Measurements from ENCODE around the gene NR2E3.

Gene NR2E3

DNA sequence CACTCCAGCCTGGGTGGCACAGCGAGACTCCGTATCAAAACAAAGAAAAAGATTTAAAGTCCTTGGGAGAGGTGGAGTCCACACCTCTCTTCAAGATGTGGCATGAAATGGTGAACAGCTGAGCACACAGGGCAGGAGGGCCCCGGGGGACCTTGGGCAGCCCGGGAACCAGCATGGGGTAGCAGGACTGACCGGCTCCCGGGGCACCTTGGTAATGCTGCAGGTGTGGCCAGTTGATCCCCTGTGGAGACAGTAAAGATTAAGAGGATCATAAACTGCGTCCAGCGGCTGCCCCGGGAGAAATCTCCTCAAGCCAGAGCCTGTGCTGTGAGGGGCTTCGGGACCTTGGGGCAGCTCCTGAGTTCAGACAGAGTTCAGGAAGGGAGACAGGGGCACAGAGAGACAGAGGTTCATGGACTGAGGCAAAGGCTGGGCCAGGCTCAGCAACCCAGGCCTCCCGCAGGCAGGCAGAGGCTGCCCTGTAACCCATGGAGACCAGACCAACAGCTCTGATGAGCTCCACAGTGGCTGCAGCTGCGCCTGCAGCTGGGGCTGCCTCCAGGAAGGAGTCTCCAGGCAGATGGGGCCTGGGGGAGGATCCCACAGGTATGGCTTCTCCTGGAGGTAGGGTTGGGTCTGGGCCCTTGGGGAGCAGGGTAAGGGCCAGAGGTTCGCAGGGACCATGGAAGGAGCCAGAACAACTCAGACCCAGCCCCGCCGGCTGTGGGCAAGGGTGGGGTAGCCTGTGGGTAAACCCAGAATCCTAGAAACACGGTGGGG lies at the start of gene NR2E3:
Gene NR2E3, plus strand, starts transcription at position 299 of the 780 bp plus-strand sequence. Its CDS starts 190 bp downstream, at position 489.
- DNase-seq: no peak

DNA sequence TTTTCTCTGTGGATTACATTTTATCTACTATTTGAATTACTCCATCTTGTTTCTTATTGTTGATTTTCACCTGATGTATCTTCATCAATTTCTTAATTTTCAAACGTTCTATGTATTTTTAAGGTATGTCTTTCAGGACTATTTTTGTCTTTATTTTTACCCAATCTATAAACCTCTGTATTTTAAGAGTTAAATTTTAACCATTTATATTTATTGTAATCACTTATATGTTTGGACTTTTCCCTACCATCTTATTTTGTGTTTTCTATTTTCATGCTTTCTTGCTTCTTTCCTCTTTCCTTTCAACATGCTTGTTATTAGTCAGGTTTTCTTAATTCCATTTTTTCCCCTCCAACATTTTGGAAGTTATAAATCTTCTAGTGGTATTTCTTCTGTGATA lies 49.5 kb upstream of the NR2E3 start:
- no peak for DNase-seq

DNA sequence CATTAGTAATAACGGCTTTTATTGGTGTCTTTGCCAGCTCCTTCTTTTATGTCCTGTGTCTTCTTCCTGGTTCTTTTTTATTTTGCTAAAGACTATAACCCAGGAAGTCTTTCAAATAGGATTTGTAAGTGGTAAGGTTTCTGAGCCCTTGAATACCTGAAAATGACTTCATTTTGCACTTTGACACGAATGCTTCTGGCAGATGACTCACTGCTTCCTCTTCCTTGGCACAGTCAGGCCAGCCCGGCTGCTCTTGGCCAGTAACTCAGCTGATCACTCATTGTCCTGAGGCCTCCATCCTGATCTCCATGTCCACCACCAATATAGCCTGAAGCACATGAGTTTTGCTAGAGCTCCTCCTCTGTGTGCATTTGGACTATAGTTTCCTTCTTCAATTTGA lies 48.7 kb upstream of the NR2E3 start:
- DNase-seq: no peak

DNA sequence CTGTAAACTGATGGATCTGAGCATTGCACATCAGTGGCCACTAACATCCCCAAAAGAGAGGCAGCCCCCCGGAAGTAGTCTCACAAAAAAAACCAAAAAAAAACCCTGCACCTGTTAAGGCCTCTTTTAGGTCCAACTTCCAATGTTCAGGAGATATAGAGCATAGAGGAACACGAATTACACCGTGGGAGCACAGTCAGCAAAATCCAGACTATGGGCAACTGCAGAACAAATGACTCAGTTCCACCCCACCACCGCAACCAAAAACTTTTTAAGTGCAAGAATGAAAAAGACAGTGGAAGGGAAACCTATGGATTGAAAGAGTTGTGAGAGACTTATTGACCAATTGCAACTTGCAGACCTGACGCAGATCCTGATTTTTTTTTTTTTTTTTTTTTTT lies 42.2 kb upstream of the NR2E3 start:
- DNase-seq: no peak

DNA sequence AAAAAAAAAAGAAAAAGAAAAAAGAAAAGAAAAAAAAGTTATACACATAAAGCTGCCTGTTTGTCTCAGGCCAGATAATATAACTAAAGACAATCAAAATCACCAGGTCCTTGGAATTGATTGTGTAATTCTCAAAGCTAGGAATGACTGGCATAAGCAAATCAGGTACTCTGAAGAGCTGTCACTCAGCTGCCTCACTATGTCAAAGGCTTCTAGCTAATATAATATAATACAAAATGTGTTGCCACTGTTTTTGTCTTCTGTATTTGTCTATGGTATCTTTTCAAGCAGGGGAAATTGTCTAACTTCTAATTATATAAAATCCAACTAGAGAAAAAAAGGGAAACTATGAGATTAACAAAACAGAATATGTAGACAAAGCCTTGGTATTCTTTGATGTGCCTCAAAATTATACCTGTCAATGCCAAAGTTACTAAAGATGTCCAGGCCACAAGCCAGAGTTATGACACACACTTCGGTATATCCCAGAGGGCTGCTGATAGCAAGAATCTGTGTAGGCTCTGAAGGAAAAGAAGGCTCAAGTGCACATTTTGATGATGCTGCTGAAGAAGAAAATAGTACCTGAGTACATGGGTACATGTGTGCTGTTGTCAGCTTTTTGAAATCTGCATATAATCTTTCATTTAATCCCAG lies 37.0 kb upstream of the NR2E3 start:
- DNase-seq: no peak

DNA sequence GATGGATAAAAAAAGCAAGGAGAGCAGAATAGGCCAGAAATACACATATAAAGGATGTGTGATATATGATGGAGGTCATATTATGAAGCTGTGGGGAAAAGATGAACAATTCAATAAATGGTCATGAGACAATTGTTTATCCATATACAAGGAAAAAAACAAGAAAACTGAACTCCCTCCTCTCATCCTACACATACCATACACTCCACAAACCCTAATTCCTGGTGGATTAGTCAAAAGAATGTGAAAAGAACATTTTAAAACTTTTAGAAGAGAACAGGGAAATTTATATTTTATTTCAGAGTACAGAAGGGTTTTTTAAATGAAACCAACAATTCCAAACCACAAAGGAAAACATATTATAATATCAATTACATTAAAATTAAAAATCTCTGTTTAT lies 34.5 kb upstream of the NR2E3 start:
- DNase-seq: no peak

DNA sequence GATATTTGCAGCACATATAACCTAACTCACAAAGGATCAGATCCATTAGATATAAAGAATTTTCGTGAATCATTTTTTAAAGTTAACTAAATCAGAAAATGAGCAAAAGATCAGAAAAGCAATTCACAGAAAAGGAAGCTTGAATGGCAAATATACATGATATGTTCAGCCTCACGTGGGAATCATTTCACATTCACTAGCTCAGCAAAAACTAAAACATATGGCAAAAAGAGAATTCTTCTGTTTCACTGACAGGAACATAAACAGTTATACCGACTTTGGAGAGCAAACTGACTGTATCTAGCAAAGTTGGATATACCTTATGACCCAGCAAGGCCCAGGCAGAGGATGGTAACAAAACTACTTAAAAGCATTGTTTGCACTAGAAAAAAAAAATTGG lies 34.0 kb upstream of the NR2E3 start:
- no peak for DNase-seq

DNA sequence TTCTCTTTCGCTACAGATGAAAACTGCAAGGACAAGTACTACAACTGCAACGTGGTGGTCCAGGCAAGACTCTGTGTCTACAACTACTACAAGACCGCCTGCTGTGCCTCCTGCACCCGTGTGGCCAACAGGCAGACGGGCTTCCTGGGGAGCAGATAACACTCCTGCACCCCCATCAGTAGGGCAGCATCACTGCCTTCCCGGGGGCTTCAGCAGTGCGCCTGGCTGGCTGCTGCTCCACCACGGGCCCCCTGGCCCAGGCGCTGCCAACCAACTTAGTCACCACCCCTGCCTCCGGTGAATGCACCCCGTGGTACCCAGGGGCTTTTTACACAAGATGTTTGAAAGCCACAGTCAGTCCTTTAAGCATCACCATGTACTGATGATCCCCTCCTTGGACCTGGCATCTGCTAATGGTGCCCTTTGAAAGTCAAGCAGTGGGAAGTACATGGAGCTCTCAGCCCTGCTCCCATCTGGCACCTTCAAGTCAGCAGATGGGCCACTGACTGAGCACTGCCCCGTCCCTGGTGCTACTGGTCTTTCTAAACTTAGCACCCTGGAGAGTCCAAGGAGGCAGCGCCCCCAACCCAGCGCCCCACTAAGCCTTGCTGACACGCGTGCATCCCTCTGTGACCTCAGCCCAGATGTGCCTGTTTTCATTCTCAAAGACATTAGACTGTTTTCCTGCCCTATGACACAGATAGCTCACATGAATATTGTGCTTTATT lies 33.0 kb upstream of the NR2E3 start:
- no peak for DNase-seq

DNA sequence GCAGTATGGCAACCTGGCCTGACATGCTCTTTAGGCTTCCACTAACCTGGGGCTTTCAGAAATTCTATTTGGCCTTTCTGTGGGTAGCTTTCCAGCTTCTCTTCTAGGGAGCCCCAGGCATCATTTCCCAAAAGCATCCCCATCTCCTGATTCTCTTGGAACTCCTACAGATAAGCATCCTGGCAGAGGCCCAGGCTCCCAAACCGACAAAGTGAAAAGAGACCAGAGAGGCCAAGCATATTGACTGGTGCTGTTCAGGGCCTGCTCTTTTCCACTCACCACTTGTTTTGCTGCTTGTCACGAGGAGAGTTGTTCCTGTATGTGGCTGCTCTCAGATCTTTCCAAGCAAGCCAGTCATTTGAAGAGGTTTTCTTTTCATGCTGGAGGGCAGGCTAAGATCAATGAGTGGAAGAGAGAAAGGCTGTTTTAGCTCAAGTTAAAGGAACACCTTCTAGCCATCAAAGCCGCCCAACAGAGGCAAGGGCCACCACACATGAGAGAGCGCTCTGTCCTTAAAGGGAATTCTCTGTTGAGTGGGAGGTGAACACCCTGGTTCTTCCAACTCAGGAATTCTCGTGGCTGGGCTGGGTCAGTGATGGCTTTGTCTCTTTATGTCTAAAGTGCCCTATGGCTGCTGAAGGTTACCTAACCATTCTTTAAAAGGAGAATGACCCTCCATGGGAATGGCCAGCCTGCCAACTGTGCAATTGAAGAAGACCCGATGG lies 31.1 kb upstream of the NR2E3 start:
- DNase-seq: no peak

DNA sequence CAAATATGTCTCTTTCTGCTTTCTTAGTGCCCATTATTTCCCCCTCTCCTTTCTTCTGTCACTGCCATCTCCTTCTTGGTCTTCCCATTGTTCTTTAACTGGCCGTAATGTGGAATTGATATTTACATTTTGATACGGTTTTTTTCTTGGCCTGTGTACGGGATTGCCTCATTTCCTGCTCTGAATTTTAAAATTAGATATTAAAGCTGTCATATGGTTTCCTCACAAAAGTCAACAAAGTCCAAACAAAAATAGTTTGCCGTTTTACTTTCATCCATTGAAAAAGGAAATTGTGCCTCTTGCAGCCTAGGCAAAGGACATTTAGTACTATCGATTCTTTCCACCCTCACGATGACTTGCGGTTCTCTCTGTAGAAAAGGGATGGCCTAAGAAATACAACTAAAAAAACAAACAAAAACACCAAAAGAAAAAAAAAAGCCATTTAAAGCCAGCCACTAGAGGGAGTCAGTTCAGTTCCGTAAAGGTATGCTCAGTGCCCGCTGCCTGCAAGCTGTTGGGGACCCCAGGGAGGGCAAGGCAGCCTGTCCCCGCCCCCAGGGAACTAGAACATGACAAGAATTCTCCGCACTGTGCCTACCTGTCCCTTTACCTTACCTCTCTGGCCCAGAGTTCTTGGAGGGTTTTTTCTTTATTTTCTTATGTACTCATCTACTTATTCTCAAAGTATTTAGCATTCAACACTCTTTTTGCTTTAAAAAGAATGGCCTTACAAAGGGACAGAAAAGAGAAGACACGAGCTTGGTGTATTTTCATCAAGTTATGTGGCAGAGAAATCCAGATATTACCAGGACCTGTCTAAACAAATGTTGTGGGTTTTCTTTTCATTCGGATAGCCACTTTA lies 30.0 kb upstream of the NR2E3 start:
- DNase-seq: no peak

DNA sequence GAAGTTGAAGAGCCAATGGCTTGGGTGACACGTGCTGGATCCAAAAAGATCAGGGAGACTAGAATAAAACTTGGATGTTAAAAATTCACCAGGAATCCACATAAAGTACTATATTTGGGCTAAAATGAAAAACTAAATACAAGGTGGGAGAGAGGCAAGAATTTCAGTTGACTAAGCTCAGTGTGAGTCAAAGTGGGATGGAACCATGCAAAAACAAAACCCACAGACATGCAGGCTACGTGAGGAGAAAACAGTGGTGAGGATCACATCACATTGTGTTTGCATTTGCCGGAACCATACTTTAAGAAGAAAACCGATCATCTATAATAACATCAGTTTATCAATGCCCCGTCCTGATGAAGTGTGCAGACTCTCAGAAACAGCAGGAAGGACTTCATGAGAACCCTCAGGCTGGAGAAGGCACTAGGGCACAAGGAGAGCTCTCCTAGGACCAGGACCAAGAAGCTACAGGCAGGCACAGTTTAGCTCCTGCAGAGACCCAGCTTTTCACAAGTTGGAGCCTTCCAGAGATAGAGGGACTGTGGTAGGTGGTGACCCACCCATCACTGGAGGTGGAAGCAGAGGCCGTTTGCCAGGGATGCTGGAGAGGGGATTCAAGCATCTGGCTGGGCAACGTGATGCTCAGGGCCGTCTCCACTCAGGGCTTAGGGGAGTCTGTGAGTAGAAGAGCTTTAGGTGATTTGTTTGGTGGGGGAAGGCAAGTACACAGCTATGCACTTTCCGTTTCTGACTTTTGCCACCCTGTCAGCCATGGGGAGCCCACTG lies 29.0 kb upstream of the NR2E3 start:
- DNase-seq: no peak

DNA sequence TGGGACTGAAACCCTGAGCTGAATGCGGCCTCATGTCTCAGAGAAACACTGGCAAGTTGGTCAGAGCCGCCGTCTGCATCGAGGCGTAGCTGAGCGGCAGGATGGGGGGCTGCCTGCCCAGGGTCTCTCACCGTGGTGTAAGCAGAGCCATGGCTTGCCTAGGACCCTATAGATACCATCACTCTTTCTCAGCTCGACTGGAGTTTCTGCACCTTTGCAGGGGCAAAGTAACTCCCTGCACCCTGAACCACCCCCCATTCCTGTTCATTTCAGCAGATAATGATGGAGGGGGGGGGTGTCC lies 28.4 kb upstream of the NR2E3 start:
- no peak for DNase-seq

DNA sequence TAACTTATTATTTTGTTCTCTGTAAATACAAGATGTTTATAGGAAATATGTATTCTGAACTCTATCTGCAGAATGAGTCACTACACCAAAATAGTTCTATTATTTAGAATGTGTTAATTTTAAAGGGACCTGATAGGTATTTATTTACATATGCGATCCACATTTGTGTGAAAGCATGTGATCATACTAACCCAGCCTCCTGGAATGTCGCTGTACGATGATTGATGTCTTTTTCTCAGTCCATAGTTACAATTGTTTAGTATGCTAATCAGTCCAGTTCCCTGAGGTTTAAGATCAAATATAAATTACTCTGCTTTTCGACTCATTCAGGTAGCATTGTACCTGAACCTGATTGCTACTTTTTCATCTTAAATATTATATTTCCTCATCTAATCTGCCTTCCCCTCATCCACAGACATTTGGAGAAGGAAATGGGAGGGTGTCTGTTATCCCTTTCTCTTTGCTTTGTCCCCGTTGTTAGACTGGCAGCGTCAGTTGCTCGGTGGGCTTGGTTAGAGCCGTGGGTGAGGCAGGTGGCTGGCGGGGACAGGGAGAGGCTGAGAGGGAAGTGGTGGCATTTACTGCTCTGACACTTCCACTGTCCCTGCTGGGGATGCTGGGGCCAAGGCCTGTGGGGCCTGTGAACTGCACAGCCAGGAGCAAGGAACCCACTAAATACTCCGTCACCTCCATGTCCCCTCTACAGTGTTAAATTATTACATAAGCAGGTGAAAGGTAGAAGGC lies 27.8 kb upstream of the NR2E3 start:
- no peak for DNase-seq

DNA sequence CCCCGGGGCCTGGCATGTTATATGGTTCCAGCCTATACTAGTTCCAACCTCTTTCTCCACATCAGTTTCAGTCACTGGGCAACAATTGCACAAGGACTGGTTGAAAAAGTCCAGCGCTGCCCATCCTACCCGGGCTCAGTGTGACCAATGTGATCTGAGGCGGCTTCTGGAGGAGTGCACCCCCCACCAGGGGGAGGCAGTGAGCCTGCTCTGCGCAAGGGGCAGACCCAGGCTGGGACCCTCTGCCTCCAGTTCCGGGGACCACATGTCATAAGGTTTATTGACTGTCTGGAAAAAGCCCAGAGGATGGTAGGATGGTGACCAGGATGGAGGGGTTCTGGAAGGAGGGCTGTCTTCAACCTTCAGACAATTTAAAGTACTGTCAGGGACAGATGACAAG lies 25.6 kb upstream of the NR2E3 start:
- no peak for DNase-seq

DNA sequence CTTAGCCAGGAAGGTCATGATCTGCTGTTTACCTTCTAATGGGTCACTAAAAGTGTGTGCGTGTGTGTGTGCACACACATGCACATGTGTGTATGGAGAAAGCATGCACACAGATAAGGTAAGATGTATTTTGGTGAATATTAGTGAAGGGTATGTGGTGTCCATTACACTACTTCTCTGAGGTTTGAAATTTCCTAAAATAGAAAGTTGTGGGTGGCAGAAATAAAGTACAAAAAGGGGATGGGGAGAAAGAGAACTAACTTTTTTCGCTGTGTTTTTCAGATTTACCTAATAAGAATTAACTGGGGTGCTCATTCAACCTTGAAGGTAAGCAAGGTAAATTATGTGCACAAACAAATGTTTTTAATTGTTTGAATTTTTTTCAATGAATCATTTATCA lies 24.4 kb upstream of the NR2E3 start:
- DNase-seq: no peak

DNA sequence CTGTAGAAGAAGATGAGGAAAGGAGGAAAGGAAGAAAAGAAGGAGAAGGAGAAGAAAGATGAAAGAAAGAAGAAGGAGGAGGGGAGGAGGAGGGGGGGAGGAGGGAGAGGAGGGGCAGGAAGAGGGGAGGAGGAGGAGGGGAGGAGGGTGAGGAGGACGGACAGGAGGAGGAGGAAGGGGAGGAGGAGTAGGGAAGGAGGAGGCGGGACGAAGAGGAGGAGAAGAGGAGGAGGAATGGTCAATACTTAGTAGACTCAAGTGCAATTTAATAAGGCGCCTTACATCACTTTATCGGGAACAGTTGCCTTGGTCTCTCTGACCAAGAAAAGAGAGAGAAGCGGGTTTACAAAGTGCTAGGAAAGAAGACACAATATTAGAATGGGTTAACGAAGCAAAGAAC lies 23.7 kb upstream of the NR2E3 start:
- no peak for DNase-seq

DNA sequence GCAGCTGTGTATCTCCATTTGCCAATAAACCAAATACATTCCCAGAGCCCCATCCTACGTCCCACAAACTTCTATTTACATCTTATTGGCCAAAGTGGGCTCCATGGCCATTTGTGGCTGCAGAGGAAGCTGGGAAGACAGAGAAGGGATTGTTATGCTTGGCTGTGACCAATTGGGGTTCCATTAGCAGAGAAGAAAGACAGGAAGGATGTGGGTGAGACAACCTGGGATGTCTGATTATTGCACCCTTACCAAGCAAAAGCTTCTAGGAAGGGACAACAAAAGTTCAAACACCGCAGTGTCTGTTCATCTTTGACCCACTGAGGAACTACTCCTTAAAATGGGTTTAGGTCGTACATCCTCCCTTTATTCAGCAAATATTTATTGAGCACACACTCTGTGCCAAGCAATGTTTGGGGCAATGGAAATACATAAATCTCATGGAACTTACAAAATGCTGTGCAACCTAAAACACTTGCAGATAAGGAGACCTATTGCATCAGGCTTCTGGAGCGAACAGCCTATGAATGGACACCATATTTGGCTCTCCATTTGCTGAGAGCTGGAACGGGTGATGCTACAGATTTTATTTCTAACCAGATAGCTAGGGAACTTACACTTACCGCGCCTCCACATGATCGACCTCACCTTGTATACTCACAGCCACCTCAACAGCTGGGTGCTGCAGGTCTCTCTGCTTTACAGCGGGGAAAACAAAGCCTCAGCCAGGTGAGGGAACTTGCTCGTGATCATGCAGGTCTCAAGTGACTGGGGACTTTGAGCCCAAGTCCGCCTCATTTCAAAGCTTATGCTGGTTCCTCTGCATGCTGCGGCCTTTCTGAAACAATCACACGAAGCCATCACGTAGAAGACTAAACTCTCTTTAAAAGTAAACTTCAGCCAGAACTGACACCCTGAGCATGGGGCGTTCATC lies 21.4 kb upstream of the NR2E3 start:
- no peak for DNase-seq

DNA sequence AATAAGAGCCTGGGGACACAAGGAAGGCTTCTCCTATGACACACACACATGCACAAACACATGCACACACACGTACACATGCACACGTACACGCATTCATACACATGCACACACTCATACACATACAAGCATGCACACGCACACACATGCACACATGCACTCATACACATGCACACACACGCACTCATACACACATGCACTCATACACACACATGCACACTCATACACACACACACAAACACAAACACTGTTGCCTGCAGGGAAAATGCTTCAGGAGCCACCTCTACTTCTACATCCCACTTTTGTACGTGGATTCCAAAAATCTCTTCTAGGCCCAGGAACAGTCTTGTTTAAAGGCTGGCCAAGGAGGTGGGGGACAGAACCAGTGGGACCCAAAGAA lies 20.7 kb upstream of the NR2E3 start:
- no peak for DNase-seq

DNA sequence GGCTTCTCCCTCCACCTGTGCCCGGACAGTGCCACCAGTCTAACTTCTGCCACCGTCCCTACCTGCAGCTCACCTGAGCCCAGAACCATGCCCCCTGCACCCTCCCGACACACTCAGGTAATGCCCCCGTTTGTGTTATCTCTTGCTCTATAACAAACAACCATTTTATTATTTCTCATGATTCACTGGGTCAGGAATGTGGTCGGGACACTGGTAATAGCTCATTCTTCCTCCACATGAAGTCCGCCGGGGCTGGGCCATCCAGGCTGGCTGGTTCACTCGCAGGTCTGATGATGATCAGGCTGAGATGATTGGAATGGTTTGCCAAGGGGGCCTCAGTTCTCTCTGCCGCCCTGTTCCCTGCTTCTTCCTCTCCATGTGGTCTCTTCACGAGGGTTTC lies 20.3 kb upstream of the NR2E3 start:
- DNase-seq: no peak

DNA sequence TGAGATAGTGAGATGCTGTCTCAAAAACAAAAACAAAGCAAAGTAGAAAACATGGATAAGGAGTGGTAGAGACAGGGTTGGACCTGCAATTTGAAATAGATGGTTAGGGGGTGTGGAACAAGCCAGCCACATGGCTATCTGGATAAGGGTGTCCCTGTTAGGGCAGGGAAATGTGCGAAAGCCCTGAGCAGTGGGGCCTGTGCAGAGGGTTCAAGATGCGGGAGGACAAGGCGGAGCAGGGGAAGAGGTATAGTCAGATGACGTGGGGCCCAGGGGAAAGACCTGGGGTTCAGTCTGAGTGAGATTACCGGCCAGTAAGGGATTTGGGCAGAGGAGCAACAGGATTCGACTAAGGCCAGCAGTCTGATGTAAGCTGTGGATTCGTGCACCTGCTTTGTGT lies 18.4 kb upstream of the NR2E3 start:
- no peak for DNase-seq
